IPS-NIHi7 (cell line): ENCODE results near the gene ADISSP.

Experiments used
- DNase-seq: peaks from one replicate; pipeline ENCODE4 v3.0.0; 2012; ENCODE audit warnings: mixed read lengths; ENCODE audit errors: extremely low spot score

Gene ADISSP

GRCh38 chr20:3755269-3755668 lies 12.3 kb downstream of the ADISSP start:
- DNase-seq: no peak

GRCh38 chr20:3754276-3754630 lies 13.3 kb downstream of the ADISSP start:
- DNase-seq: no peak

GRCh38 chr20:3753501-3754275 lies 13.9 kb downstream of the ADISSP start:
- DNase-seq: no peak

- DNase-seq: peak; percentile 85
Measured at GRCh38 chr20:3753098-3753497, 14.5 kb downstream of the ADISSP start.

- no peak for DNase-seq
Measured at GRCh38 chr20:3752386-3752759, 15.2 kb downstream of the ADISSP start.

GRCh38 chr20:3751675-3752385 lies 15.7 kb downstream of the ADISSP start:
- peak; percentile 65 for DNase-seq

GRCh38 chr20:3751305-3751674 lies 16.3 kb downstream of the ADISSP start:
- DNase-seq: peak; percentile 51

- DNase-seq: peak; percentile 85
Measured at GRCh38 chr20:3749689-3750531, 17.6 kb downstream of the ADISSP start.

- no peak for DNase-seq
Measured at GRCh38 chr20:3749087-3749688, 18.4 kb downstream of the ADISSP start.

- no peak for DNase-seq
Measured at GRCh38 chr20:3748073-3748472, 19.5 kb downstream of the ADISSP start.

GRCh38 chr20:3747471-3747870 lies 20.1 kb downstream of the ADISSP start:
- DNase-seq: no peak

- DNase-seq: no peak
Measured at GRCh38 chr20:3745686-3746173, 21.8 kb downstream of the ADISSP start.

- peak; percentile 98 for DNase-seq
Measured at GRCh38 chr20:3744806-3745685, 22.5 kb downstream of the ADISSP start.

GRCh38 chr20:3744037-3744436 lies 23.5 kb downstream of the ADISSP start:
- no peak for DNase-seq

GRCh38 chr20:3743251-3743650 lies 24.3 kb downstream of the ADISSP start:
- no peak for DNase-seq

GRCh38 chr20:3741836-3742458 lies 25.6 kb downstream of the ADISSP start:
- no peak for DNase-seq

GRCh38 chr20:3740615-3741301 lies 26.8 kb downstream of the ADISSP start:
- no peak for DNase-seq

- DNase-seq: no peak
Measured at GRCh38 chr20:3739926-3740451, 27.6 kb downstream of the ADISSP start.

GRCh38 chr20:3739054-3739925 lies 28.3 kb downstream of the ADISSP start:
- DNase-seq: no peak
